CD14-positive monocyte (primary cell): ENCODE results near the gene SAMD5. TPM values are rescaled to one million over a fixed set of nuclear protein-coding genes. Genes with fewer than 3 reads are reported as not detected.

Experiments
- DNase-seq, 3 donors: peaks; one replicate each; pipeline ENCODE4 v3.0.0-alpha.2; 2011 to 2022
- H2AFZ ChIP-seq: 2 replicates; pipeline ENCODE4 v1.6.0; 2012; ENCODE audit warnings: mild to moderate bottlenecking, low read depth, low read length, inconsistent platforms; ENCODE audit not compliant: insufficient read depth, poor library complexity, severe bottlenecking
- H3K27ac ChIP-seq, 2 donors: 1 replicate in 1 of 2; 2 replicates in 1 of 2; pipeline ENCODE4 v1.5.1; 2012 to 2013; ENCODE audit warnings: low read length in 2 of 2, control low read depth in 1 of 2, inconsistent platforms in 1 of 2, low read depth in 1 of 2, mild to moderate bottlenecking in 1 of 2
- H3K27me3 ChIP-seq, 2 donors: one replicate each; pipeline versions ENCODE4 v1.6.0 to v1.6.1; 2011 to 2013; ENCODE audit warnings: low read length in 2 of 2; ENCODE audit not compliant: control insufficient read depth in 2 of 2, insufficient read depth in 2 of 2
- H3K36me3 ChIP-seq, 2 donors: replicated peaks in 1 of 2; 1 replicate in 1 of 2; 2 replicates in 1 of 2; pipeline versions ENCODE4 v1.5.1 to v1.6.1; 2012 to 2013; ENCODE audit warnings: low read length in 2 of 2, control low read depth in 1 of 2, inconsistent platforms in 1 of 2, mild to moderate bottlenecking in 1 of 2; ENCODE audit not compliant: insufficient read depth in 2 of 2, control insufficient read depth in 1 of 2
- H3K4me1 ChIP-seq, 2 donors: 1 replicate in 1 of 2; 2 replicates in 1 of 2; pipeline versions ENCODE4 v1.5.1 to v1.6.1; 2012 to 2013; ENCODE audit warnings: low read length in 2 of 2, control low read depth in 1 of 2, inconsistent platforms in 1 of 2, mild to moderate bottlenecking in 1 of 2, moderate library complexity in 1 of 2; ENCODE audit not compliant: insufficient read depth in 2 of 2, control insufficient read depth in 1 of 2
- H3K4me2 ChIP-seq: replicated peaks from 2 replicates; pipeline ENCODE3; 2012; ENCODE audit warnings: low read length, moderate library complexity, mild to moderate bottlenecking; ENCODE audit not compliant: poor library complexity, severe bottlenecking; ENCODE audit errors: extremely low read depth
- H3K4me3 ChIP-seq, 3 experiments: fragments of 200-600 bp in 1 of 3; sonication (generic) in 1 of 3; replicated peaks in 1 of 3; 1 replicate in 2 of 3; 2 replicates in 1 of 3; pipeline ENCODE4 v1.5.1; 2011 to 2013; ENCODE audit warnings: low read length in 3 of 3, mild to moderate bottlenecking in 3 of 3, control low read depth in 2 of 3, low read depth in 2 of 3, inconsistent platforms in 1 of 3, moderate library complexity in 1 of 3
- H3K79me2 ChIP-seq: 2 replicates; pipeline ENCODE4 v1.6.0; 2012; ENCODE audit warnings: mild to moderate bottlenecking, control low read depth, inconsistent platforms, low read length, moderate library complexity; ENCODE audit not compliant: insufficient read depth
- H3K9ac ChIP-seq: 2 replicates; pipeline ENCODE4 v1.6.0; 2017; ENCODE audit warnings: low read length, mild to moderate bottlenecking; ENCODE audit not compliant: insufficient read depth, poor library complexity, severe bottlenecking
- H3K9me3 ChIP-seq, 2 donors: replicated peaks in 1 of 2; 1 replicate in 1 of 2; 2 replicates in 1 of 2; pipeline versions ENCODE4 v1.5.1 to v1.6.1; 2012 to 2013; ENCODE audit warnings: low read length in 2 of 2, control low read depth in 1 of 2; ENCODE audit not compliant: control insufficient read depth in 1 of 2, insufficient read depth in 1 of 2
- H4K20me1 ChIP-seq: 2 replicates; pipeline ENCODE4 v1.6.0; 2012; ENCODE audit warnings: mild to moderate bottlenecking, low read length, control low read depth, moderate library complexity; ENCODE audit not compliant: insufficient read depth
- H3K27ac Mint-ChIP-seq, 7 donors: one replicate each; pipeline ENCODE4 v1.8.0; 2020; ENCODE audit warnings: mild to moderate bottlenecking in 7 of 7, mixed read lengths in 7 of 7, moderate library complexity in 6 of 7, inconsistent platforms in 2 of 7
- H3K27me3 Mint-ChIP-seq, 3 donors: one replicate each; pipeline ENCODE4 v1.8.0; 2021 to 2022; ENCODE audit warnings: low read depth in 3 of 3, mild to moderate bottlenecking in 3 of 3, mixed read lengths in 3 of 3, moderate library complexity in 3 of 3, inconsistent platforms in 1 of 3
- H3K36me3 Mint-ChIP-seq, 2 donors: one replicate each; pipeline ENCODE4 v1.8.0; 2020; ENCODE audit warnings: mixed read lengths in 2 of 2, inconsistent platforms in 1 of 2, mild to moderate bottlenecking in 1 of 2
- H3K4me1 Mint-ChIP-seq: one replicate; pipeline ENCODE4 v1.8.0; 2020; ENCODE audit warnings: mild to moderate bottlenecking, mixed read lengths
- H3K4me3 Mint-ChIP-seq, 2 donors: one replicate each; pipeline ENCODE4 v1.8.0; 2020; ENCODE audit warnings: mild to moderate bottlenecking in 2 of 2, mixed read lengths in 2 of 2, moderate library complexity in 1 of 2
- H3K9me3 Mint-ChIP-seq, 7 donors: one replicate each; pipeline ENCODE4 v1.8.0; 2020 to 2022; ENCODE audit warnings: mixed read lengths in 7 of 7, mild to moderate bottlenecking in 6 of 7, moderate library complexity in 6 of 7, inconsistent platforms in 2 of 7
- WGBS: methylation state at CpG from one replicate; pipeline ENCODE4 v1.1.5; 2013; ENCODE audit warnings: missing lambda C conversion rate; ENCODE audit not compliant: insufficient coverage; 5-methylcytosine and 5-hydroxymethylcytosine counted together
- intact Hi-C, 2 donors: fragments of 100-400 bp; cut with micrococcal nuclease; formaldehyde crosslinking; loops; one replicate each; pipeline versions ENCODE4 v1.15.0 to v1.15.1; 2023
- polyA plus RNA-seq, 3 donors: library from polyadenylated mRNA; depleted of rRNA in 1 of 3; unstranded in 2 of 3; stranded (reverse) in 1 of 3; fragments of 300-500 nt in 2 of 3; fragments of >200 nt in 1 of 3; fragmentation: Illumina TruSeq in 2 of 3; gene quantifications; 1 replicate in 2 of 3; 2 replicates in 1 of 3; pipeline ENCODE4 v1.2.3, GENCODE V29; 2012 to 2021
- TF ChIP-seq, protein P1 (sequence below): fragments of 200-600 bp; IDR thresholded peaks from one replicate; pipeline ENCODE4 v1.8.0; 2022; ENCODE audit warnings: antibody characterized with exemption, mild to moderate bottlenecking

The SAMD5 gene
- polyA plus RNA-seq, 3 donors = not detected

DNA sequence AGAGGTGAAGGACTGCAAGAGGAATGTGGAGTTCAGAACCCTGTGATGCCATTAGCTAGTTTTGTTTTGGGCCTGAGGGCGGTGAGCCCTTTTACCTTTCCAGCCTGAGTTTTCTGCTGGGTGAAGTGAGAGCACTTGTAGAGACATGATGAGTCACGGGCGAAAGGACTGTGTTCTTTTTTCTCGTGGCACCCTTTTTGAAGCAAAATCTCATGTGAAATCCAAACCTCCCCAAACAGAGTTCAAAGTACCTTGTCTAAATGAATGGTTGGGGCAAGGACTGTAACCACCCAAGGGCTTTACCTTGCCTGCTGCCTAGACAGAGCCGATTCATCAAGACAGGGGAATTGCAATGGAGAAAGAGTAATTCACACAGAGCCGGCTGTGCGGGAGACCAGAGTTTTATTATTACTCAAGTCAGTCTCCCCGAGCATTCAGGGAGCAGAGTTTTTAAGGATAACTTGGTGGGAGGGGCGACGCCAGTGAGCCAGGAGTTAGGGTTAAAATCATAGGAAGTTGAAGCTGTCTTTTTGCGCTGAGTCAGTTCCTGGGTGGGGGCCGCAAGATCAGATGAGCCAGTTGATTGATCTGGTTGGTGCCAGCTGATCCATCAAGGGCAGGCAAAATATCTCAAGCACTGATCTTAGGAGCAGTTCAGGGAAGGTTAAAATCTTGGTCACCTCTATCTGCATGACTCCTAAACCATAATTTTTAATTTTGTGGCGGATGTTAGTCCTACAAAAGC lies 25.8 kb downstream of the SAMD5 start:
- intact Hi-C loops = no loop called here
- no peak for DNase-seq
- peak overlapping the region in 1 of 7 donors; percentile 12 for H3K27ac Mint-ChIP-seq
- no peak overlapping the region for H3K27ac ChIP-seq
- no peaks in the 10 kb centered on the region for H3K4me1 Mint-ChIP-seq
- peaks cover 0 to 7% (median 0%) of the 10 kb centered on the region in 7 donors for H3K9me3 Mint-ChIP-seq
- H3K9ac ChIP-seq = no peak overlapping the region
- peaks cover 14 to 18% (median 14%) of the 10 kb centered on the region in 3 donors for H3K27me3 Mint-ChIP-seq
- TF ChIP-seq, protein P1, sequence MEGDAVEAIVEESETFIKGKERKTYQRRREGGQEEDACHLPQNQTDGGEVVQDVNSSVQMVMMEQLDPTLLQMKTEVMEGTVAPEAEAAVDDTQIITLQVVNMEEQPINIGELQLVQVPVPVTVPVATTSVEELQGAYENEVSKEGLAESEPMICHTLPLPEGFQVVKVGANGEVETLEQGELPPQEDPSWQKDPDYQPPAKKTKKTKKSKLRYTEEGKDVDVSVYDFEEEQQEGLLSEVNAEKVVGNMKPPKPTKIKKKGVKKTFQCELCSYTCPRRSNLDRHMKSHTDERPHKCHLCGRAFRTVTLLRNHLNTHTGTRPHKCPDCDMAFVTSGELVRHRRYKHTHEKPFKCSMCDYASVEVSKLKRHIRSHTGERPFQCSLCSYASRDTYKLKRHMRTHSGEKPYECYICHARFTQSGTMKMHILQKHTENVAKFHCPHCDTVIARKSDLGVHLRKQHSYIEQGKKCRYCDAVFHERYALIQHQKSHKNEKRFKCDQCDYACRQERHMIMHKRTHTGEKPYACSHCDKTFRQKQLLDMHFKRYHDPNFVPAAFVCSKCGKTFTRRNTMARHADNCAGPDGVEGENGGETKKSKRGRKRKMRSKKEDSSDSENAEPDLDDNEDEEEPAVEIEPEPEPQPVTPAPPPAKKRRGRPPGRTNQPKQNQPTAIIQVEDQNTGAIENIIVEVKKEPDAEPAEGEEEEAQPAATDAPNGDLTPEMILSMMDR = no peak
- no peak overlapping the region for H3K4me3 Mint-ChIP-seq
- H3K36me3 Mint-ChIP-seq = no peaks in the 10 kb centered on the region
- H3K9me3 ChIP-seq = no peaks in the 10 kb centered on the region
- no peak overlapping the region for H3K4me2 ChIP-seq
- no peaks in the 10 kb centered on the region for H3K36me3 ChIP-seq
- peaks cover 4 to 8% of the 10 kb centered on the region in 2 donors for H3K27me3 ChIP-seq
- no peaks in the 10 kb centered on the region for H3K79me2 ChIP-seq
- H3K4me1 ChIP-seq = no peaks in the 10 kb centered on the region
- no peak overlapping the region for H2AFZ ChIP-seq
- no peak overlapping the region for H3K4me3 ChIP-seq
- WGBS = 92% methylated on average over 8 of the region's 13 CpGs
- no peaks in the 10 kb centered on the region for H4K20me1 ChIP-seq

DNA sequence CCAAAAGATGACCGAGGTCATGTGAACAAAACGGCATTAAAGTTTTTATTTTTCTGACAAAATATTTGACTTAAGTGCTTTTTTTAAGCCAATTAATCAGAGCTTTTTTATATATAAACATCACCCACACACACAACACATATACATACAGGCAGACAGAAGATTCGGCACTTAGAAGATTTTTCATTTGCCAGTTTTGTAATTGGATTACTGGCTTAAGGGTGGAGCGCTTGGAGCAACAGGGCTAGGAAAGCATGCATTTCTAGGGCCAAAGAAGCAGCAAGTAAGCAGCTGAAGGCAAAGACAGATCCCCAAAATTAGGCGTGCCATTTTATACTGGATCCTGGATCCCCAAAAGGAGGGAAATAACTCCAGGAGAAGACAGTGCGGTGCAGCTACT lies 30.3 kb downstream of the SAMD5 start:
- no peak overlapping the region for H3K27ac ChIP-seq
- Mint-ChIP-seq H3K36me3 (no peaks in the 10 kb centered on the region), H3K4me1 (no peaks in the 10 kb centered on the region), H3K9me3 (peaks cover 2 to 18% (median 9%) of the 10 kb centered on the region in 7 donors), H3K4me3 (no peak overlapping the region), H3K27me3 (peaks cover 4 to 10% (median 8%) of the 10 kb centered on the region in 3 donors), H3K27ac (no peak overlapping the region)
- H3K4me3 ChIP-seq = no peak overlapping the region
- no peaks in the 10 kb centered on the region for H3K79me2 ChIP-seq
- TF ChIP-seq, protein P1 = no peak
- WGBS = 96% methylated on average over 3 of the region's 6 CpGs
- H3K27me3 ChIP-seq = no peaks in the 10 kb centered on the region
- no peak overlapping the region for H3K9ac ChIP-seq
- intact Hi-C loops = no loop called here
- H4K20me1 ChIP-seq = no peaks in the 10 kb centered on the region
- no peaks in the 10 kb centered on the region for H3K4me1 ChIP-seq
- peaks cover 0 to 6% of the 10 kb centered on the region in 2 donors for H3K9me3 ChIP-seq
- no peaks in the 10 kb centered on the region for H3K36me3 ChIP-seq
- no peak for DNase-seq
- H3K4me2 ChIP-seq = no peak overlapping the region
- no peak overlapping the region for H2AFZ ChIP-seq
